ENCODE data around the gene RNF5. TPM values are rescaled to one million over a fixed set of nuclear protein-coding genes. Genes with fewer than 3 reads are reported as not detected.

The RNF5 gene
- total and polyA plus RNA-seq, 9 of the 15 experiments (the other 6 are each of a cell fraction or from before 2014, with no cell fraction given) = 62.2 to 245 (median 129) TPM

DNA sequence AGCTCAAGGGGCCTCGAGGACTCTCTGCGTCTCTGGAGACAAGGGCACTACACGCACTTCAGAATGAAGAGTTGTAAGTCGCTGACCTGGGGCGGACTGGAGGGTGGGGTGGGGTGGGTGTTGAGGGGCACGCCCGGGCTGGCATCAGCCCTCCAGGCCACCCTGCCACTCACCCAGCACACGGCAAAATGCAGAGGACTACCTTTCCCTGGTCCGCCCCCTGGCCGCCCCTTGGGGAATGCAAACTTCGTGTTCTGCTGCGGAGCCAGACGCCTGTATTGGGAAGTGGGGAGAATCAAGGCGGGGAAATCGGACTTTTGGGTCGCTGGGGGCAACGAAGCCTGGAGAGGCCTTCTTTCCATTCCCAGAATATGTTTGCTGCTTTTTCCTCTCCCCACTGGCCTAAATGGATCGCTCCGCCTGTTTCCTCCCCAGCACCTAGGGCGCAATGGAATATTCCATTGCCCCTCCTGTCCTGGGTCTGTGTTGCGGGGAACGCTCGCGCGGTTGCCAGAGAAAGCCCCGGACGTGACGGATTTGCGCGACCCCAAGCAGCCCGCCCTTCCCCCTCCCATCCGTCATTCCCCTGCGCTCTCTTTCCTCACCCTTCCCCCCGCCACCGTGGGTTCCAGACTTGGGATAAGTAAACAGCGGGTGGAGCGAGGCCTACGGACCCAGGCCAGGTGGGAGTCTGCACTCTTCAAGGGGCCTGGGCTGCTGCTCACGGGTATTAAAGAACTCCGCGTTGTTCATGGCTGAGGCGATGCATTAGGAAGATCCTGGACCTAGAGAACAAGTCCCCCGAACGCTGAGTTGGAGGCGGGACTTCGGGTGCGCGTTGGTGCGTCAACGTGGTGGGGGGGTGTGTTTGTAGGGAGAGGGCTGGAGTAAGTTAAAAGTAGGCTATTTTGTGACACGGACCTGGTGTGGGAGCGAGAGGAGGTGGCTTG is 24.4 kb upstream of the RNF5 start, which contains the start of gene PPT2 (continued):
- TF ChIP-seq TAF15 (IDR thresholded peaks at IDR 0.05; ENCODE audit: low read depth, low read length) (no peak), TAF1 (IDR thresholded peaks at IDR 0.05; ENCODE audit: control insufficient read depth, extremely low read depth, insufficient read depth, low read length, severe bottlenecking) (peak; percentile 69), TBL1XR1 (IDR thresholded peaks at IDR 0.05; ENCODE audit: low read length in 2 of 2) (peak; percentile 17 to 47; a peak in 2 of 4 replicates), ZNF717 (CRISPR knock-in tag; IDR thresholded peaks at IDR 0.05) (no peak), OTX1 (CRISPR knock-in tag; IDR thresholded peaks at IDR 0.05) (peak; percentile 15; the same call in 1 of the 2 replicates), NCOA4 (IDR thresholded peaks at IDR 0.05; ENCODE audit: partially characterized antibody) (no peak), MEIS2 (IDR thresholded peaks at IDR 0.05; ENCODE audit: partially characterized antibody) (peak; percentile 29), PTTG1 (tag; IDR thresholded peaks at IDR 0.05; ENCODE audit: low read depth) (no peak), NFATC3 (IDR thresholded peaks at IDR 0.05) (no peak), GABPB1 (CRISPR knock-in tag; IDR thresholded peaks at IDR 0.05) (peak; percentile 94), DPF2 (IDR thresholded peaks at IDR 0.05) (0 out of 2 replicates have a peak, but pooled peaks have one; percentile 64), NEUROD1 (IDR thresholded peaks at IDR 0.05; ENCODE audit: borderline replicate concordance, low read depth, low read length, partially characterized antibody) (peak; percentile 15)
- TF ChIP-seq, protein P1, sequence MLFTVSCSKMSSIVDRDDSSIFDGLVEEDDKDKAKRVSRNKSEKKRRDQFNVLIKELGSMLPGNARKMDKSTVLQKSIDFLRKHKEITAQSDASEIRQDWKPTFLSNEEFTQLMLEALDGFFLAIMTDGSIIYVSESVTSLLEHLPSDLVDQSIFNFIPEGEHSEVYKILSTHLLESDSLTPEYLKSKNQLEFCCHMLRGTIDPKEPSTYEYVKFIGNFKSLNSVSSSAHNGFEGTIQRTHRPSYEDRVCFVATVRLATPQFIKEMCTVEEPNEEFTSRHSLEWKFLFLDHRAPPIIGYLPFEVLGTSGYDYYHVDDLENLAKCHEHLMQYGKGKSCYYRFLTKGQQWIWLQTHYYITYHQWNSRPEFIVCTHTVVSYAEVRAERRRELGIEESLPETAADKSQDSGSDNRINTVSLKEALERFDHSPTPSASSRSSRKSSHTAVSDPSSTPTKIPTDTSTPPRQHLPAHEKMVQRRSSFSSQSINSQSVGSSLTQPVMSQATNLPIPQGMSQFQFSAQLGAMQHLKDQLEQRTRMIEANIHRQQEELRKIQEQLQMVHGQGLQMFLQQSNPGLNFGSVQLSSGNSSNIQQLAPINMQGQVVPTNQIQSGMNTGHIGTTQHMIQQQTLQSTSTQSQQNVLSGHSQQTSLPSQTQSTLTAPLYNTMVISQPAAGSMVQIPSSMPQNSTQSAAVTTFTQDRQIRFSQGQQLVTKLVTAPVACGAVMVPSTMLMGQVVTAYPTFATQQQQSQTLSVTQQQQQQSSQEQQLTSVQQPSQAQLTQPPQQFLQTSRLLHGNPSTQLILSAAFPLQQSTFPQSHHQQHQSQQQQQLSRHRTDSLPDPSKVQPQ (CRISPR knock-in tag; IDR thresholded peaks at IDR 0.05; ENCODE audit: borderline replicate concordance) = no peak
- TF ChIP-seq, protein P2, sequence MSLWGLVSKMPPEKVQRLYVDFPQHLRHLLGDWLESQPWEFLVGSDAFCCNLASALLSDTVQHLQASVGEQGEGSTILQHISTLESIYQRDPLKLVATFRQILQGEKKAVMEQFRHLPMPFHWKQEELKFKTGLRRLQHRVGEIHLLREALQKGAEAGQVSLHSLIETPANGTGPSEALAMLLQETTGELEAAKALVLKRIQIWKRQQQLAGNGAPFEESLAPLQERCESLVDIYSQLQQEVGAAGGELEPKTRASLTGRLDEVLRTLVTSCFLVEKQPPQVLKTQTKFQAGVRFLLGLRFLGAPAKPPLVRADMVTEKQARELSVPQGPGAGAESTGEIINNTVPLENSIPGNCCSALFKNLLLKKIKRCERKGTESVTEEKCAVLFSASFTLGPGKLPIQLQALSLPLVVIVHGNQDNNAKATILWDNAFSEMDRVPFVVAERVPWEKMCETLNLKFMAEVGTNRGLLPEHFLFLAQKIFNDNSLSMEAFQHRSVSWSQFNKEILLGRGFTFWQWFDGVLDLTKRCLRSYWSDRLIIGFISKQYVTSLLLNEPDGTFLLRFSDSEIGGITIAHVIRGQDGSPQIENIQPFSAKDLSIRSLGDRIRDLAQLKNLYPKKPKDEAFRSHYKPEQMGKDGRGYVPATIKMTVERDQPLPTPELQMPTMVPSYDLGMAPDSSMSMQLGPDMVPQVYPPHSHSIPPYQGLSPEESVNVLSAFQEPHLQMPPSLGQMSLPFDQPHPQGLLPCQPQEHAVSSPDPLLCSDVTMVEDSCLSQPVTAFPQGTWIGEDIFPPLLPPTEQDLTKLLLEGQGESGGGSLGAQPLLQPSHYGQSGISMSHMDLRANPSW (CRISPR knock-in tag; IDR thresholded peaks at IDR 0.05) = peak; percentile 90; the same call in 1 of the 2 replicates
- TF ChIP-seq, protein P3, sequence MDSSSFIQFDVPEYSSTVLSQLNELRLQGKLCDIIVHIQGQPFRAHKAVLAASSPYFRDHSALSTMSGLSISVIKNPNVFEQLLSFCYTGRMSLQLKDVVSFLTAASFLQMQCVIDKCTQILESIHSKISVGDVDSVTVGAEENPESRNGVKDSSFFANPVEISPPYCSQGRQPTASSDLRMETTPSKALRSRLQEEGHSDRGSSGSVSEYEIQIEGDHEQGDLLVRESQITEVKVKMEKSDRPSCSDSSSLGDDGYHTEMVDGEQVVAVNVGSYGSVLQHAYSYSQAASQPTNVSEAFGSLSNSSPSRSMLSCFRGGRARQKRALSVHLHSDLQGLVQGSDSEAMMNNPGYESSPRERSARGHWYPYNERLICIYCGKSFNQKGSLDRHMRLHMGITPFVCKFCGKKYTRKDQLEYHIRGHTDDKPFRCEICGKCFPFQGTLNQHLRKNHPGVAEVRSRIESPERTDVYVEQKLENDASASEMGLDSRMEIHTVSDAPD (CRISPR knock-in tag; IDR thresholded peaks at IDR 0.05) = no peak
- TF ChIP-seq, protein P4, sequence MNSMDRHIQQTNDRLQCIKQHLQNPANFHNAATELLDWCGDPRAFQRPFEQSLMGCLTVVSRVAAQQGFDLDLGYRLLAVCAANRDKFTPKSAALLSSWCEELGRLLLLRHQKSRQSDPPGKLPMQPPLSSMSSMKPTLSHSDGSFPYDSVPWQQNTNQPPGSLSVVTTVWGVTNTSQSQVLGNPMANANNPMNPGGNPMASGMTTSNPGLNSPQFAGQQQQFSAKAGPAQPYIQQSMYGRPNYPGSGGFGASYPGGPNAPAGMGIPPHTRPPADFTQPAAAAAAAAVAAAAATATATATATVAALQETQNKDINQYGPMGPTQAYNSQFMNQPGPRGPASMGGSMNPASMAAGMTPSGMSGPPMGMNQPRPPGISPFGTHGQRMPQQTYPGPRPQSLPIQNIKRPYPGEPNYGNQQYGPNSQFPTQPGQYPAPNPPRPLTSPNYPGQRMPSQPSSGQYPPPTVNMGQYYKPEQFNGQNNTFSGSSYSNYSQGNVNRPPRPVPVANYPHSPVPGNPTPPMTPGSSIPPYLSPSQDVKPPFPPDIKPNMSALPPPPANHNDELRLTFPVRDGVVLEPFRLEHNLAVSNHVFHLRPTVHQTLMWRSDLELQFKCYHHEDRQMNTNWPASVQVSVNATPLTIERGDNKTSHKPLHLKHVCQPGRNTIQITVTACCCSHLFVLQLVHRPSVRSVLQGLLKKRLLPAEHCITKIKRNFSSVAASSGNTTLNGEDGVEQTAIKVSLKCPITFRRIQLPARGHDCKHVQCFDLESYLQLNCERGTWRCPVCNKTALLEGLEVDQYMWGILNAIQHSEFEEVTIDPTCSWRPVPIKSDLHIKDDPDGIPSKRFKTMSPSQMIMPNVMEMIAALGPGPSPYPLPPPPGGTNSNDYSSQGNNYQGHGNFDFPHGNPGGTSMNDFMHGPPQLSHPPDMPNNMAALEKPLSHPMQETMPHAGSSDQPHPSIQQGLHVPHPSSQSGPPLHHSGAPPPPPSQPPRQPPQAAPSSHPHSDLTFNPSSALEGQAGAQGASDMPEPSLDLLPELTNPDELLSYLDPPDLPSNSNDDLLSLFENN (IDR thresholded peaks at IDR 0.05; ENCODE audit: low read depth in 2 of 2, low read length in 2 of 2) = peak in 1 of 2 experiments; percentile 9; a peak in 1 of 4 replicates

Measured in K562 (cell line).